ENCODE measurements around the gene IKZF1.

Gene IKZF1

GRCh38 chr7:50393076-50393475, 88.6 kb downstream of the IKZF1 start:
- DNase-seq, result no peak
- TF ChIP-seq, protein P1, sequence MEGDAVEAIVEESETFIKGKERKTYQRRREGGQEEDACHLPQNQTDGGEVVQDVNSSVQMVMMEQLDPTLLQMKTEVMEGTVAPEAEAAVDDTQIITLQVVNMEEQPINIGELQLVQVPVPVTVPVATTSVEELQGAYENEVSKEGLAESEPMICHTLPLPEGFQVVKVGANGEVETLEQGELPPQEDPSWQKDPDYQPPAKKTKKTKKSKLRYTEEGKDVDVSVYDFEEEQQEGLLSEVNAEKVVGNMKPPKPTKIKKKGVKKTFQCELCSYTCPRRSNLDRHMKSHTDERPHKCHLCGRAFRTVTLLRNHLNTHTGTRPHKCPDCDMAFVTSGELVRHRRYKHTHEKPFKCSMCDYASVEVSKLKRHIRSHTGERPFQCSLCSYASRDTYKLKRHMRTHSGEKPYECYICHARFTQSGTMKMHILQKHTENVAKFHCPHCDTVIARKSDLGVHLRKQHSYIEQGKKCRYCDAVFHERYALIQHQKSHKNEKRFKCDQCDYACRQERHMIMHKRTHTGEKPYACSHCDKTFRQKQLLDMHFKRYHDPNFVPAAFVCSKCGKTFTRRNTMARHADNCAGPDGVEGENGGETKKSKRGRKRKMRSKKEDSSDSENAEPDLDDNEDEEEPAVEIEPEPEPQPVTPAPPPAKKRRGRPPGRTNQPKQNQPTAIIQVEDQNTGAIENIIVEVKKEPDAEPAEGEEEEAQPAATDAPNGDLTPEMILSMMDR (IDR thresholded peaks at IDR 0.05), result no peak
- H3K4me1 ChIP-seq, result no peaks in the 10 kb centered on the region
- intact Hi-C loops (cut with DNase I; ENCODE audit: low total_unique reads), result no loop called here
- no peak overlapping the region for H3K4me3 ChIP-seq
- no peaks in the 10 kb centered on the region for H3K36me3 ChIP-seq
- H3K27ac ChIP-seq, result no peak overlapping the region
- no peaks in the 10 kb centered on the region for H3K9me3 ChIP-seq
- H3K27me3 ChIP-seq, result peaks cover 0 to 8% of the 10 kb centered on the region in 2 donors

- H3K27ac ChIP-seq, result no peak overlapping the region
- no peaks in the 10 kb centered on the region for H3K9me3 ChIP-seq
- intact Hi-C loops (cut with DNase I; ENCODE audit: low total_unique reads), result no loop called here
- no peaks in the 10 kb centered on the region for H3K4me1 ChIP-seq
- H3K4me3 ChIP-seq, result no peak overlapping the region
- TF ChIP-seq, protein P1 (IDR thresholded peaks at IDR 0.05), result no peak
- H3K36me3 ChIP-seq, result no peaks in the 10 kb centered on the region
- DNase-seq, result no peak
- peaks cover 0 to 8% of the 10 kb centered on the region in 2 donors for H3K27me3 ChIP-seq
Observed at GRCh38 chr7:50393547-50394252, 89.2 kb downstream of the IKZF1 start.

GRCh38 chr7:50394315-50394714, 89.8 kb downstream of the IKZF1 start:
- Histone ChIP-seq H3K27ac (no peak overlapping the region), H3K36me3 (no peaks in the 10 kb centered on the region), H3K9me3 (no peaks in the 10 kb centered on the region), H3K4me1 (no peaks in the 10 kb centered on the region), H3K4me3 (no peak overlapping the region), H3K27me3 (peaks cover 0 to 8% of the 10 kb centered on the region in 2 donors)
- intact Hi-C loops (cut with DNase I; ENCODE audit: low total_unique reads), result no loop called here
- TF ChIP-seq, protein P1 (IDR thresholded peaks at IDR 0.05), result no peak
- DNase-seq, result no peak

GRCh38 chr7:50396856-50397255, 92.3 kb downstream of the IKZF1 start:
- H3K4me3 ChIP-seq, result no peak overlapping the region
- intact Hi-C loops (cut with DNase I; ENCODE audit: low total_unique reads), result no loop called here

DNA sequence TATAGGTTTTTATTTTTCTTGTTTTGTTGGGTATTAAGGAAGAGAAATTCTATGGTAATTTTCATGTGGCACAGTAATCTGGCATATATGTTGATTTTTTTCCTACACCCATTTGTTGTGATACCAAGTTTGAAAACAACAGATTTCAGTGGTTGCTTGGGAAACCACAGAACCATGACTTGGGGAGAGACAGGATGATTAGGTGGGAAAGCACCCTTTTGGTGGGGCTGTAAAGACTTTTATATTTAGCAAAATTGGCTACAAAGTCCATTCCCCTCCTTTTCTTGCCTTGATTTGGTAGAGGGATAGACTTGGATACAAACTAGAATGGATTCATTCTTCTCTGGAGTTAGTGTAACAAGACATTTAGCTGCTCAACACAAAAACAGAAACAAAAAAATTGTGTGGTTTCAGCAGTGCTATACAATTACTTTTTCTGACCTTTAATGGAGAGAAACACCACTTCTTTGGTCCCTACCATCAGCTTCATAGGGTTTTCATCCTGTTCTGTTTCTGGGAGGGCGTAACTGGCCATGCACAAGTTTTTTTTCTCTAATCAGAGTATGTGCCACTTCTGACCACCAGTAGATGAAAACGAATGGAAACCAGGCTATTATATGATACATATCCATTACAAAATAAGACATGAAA, 92.9 kb downstream of the IKZF1 start:
- Histone ChIP-seq H3K36me3 (no peaks in the 10 kb centered on the region), H3K4me1 (no peaks in the 10 kb centered on the region), H3K9me3 (no peaks in the 10 kb centered on the region), H3K27me3 (peaks cover 0 to 34% of the 10 kb centered on the region in 2 donors), H3K4me3 (no peak overlapping the region), H3K27ac (no peak overlapping the region)
- TF ChIP-seq, protein P1 (IDR thresholded peaks at IDR 0.05), result no peak
- no peak for DNase-seq
- intact Hi-C loops (cut with DNase I; ENCODE audit: low total_unique reads), result no loop called here

More at GRCh38 chr7:50396856-50397255, 92.3 kb downstream of the IKZF1 start:
- peaks cover 0 to 28% of the 10 kb centered on the region in 2 donors for H3K27me3 ChIP-seq
- no peak overlapping the region for H3K27ac ChIP-seq
- no peak for DNase-seq
- H3K9me3 ChIP-seq, result no peaks in the 10 kb centered on the region
- no peaks in the 10 kb centered on the region for H3K36me3 ChIP-seq
- no peaks in the 10 kb centered on the region for H3K4me1 ChIP-seq
- TF ChIP-seq, protein P1 (IDR thresholded peaks at IDR 0.05), result no peak
